SK-N-MC (cell line): ENCODE measurements around the gene ARPC5.

Experiments
- EZH2 ChIP-seq: fragments of 200-600 bp; sonication (generic); IDR thresholded peaks from one replicate; pipeline ENCODE4 v1.6.1; 2017; ENCODE audit warnings: antibody characterized with exemption
- FOXP2 ChIP-seq: optimal IDR thresholded peaks from 2 replicates; pipeline ENCODE3; 2011; ENCODE audit warnings: mild to moderate bottlenecking, moderate library complexity; ENCODE audit not compliant: insufficient read depth; ENCODE audit errors: extremely low read length, control extremely low read depth

- no peak for TF ChIP-seq EZH2
- no peak for TF ChIP-seq FOXP2
Measured at GRCh38 chr1:183578856-183579255, 56.7 kb downstream of the ARPC5 start.
